Type B pancreatic cell (in vitro differentiated cells): ENCODE results near the gene RASAL2. TPM values are rescaled to one million over a fixed set of nuclear protein-coding genes. Genes with fewer than 3 reads are reported as not detected.

ENCODE experiments used
- DNase-seq: peaks from one replicate; pipeline ENCODE4 v3.0.0; 2021; ENCODE audit warnings: mixed read lengths; ENCODE audit not compliant: unreplicated experiment; ENCODE audit errors: extremely low spot score
- H3K27ac Mint-ChIP-seq: 2 replicates; pipeline ENCODE4 v1.8.0; 2021; ENCODE audit warnings: mild to moderate bottlenecking, mixed read lengths
- H3K27me3 Mint-ChIP-seq: 2 replicates; pipeline ENCODE4 v1.8.0; 2021; ENCODE audit warnings: mixed read lengths
- H3K36me3 Mint-ChIP-seq: 2 replicates; pipeline ENCODE4 v1.8.0; 2021; ENCODE audit warnings: mixed read lengths
- H3K4me1 Mint-ChIP-seq: one replicate; pipeline ENCODE4 v1.8.0; 2021; ENCODE audit warnings: mixed read lengths; ENCODE audit not compliant: unreplicated experiment
- H3K4me3 Mint-ChIP-seq: 2 replicates; pipeline ENCODE4 v1.8.0; 2021; ENCODE audit warnings: mild to moderate bottlenecking, mixed read lengths
- H3K9me3 Mint-ChIP-seq: 2 replicates; pipeline ENCODE4 v1.8.0; 2021; ENCODE audit warnings: mixed read lengths
- CTCF ChIP-seq: fragments of 200-600 bp; sonication (generic); conservative IDR thresholded peaks from 2 replicates; pipeline ENCODE4 v1.5.0; 2021; ENCODE audit warnings: antibody characterized with exemption, mild to moderate bottlenecking
- total RNA-seq: library from RNA; stranded (reverse); gene quantifications from 2 replicates; pipeline ENCODE4 v1.2.1, GENCODE V29; 2021; ENCODE audit warnings: low replicate concordance

The RASAL2 gene
- total RNA-seq, 1 donor from 2014 or later = 21.8 TPM

- Mint-ChIP-seq H3K27ac (no peak overlapping the region), H3K36me3 (no peaks in the 10 kb centered on the region), H3K4me3 (no peak overlapping the region), H3K4me1 (no peaks in the 10 kb centered on the region), H3K9me3 (no peaks in the 10 kb centered on the region), H3K27me3 (no peaks in the 10 kb centered on the region)
- no peak for DNase-seq
- no peak for TF ChIP-seq CTCF
Observed at GRCh38 chr1:178223289-178223688, 129.4 kb downstream of the RASAL2 start.

GRCh38 chr1:178224358-178224757 lies 130.5 kb downstream of the RASAL2 start:
- Mint-ChIP-seq H3K27me3 (no peaks in the 10 kb centered on the region), H3K4me3 (no peak overlapping the region), H3K9me3 (no peaks in the 10 kb centered on the region), H3K36me3 (no peaks in the 10 kb centered on the region), H3K27ac (no peak overlapping the region), H3K4me1 (no peaks in the 10 kb centered on the region)
- no peak for DNase-seq
- TF ChIP-seq CTCF = no peak

GRCh38 chr1:178230881-178231409 lies 137.0 kb downstream of the RASAL2 start:
- Mint-ChIP-seq H3K27me3 (no peaks in the 10 kb centered on the region), H3K9me3 (no peaks in the 10 kb centered on the region), H3K4me3 (no peak overlapping the region), H3K27ac (no peak overlapping the region), H3K4me1 (no peaks in the 10 kb centered on the region), H3K36me3 (no peaks in the 10 kb centered on the region)
- DNase-seq = no peak
- no peak for TF ChIP-seq CTCF

GRCh38 chr1:178232108-178232507 lies 138.2 kb downstream of the RASAL2 start:
- no peaks in the 10 kb centered on the region for H3K27me3 Mint-ChIP-seq
- H3K4me1 Mint-ChIP-seq = no peaks in the 10 kb centered on the region
- no peak overlapping the region for H3K4me3 Mint-ChIP-seq
- no peaks in the 10 kb centered on the region for H3K36me3 Mint-ChIP-seq
- DNase-seq = no peak
- TF ChIP-seq CTCF = no peak
- H3K9me3 Mint-ChIP-seq = no peaks in the 10 kb centered on the region
- H3K27ac Mint-ChIP-seq = no peak overlapping the region

- Mint-ChIP-seq H3K9me3 (no peaks in the 10 kb centered on the region), H3K4me1 (no peaks in the 10 kb centered on the region), H3K27me3 (no peaks in the 10 kb centered on the region), H3K36me3 (no peaks in the 10 kb centered on the region), H3K4me3 (no peak overlapping the region), H3K27ac (no peak overlapping the region)
- no peak for TF ChIP-seq CTCF
- DNase-seq = no peak
Observed at GRCh38 chr1:178232949-178233348, 139.0 kb downstream of the RASAL2 start.

GRCh38 chr1:178237121-178237520 lies 143.2 kb downstream of the RASAL2 start:
- no peaks in the 10 kb centered on the region for H3K4me1 Mint-ChIP-seq
- no peaks in the 10 kb centered on the region for H3K27me3 Mint-ChIP-seq
- H3K4me3 Mint-ChIP-seq = no peak overlapping the region
- no peaks in the 10 kb centered on the region for H3K36me3 Mint-ChIP-seq
- DNase-seq = no peak
- H3K9me3 Mint-ChIP-seq = no peaks in the 10 kb centered on the region
- H3K27ac Mint-ChIP-seq = no peak overlapping the region
- TF ChIP-seq CTCF = no peak
